ENCODE measurements around the gene ZSCAN21. TPM values are rescaled to one million over a fixed set of nuclear protein-coding genes. Genes with fewer than 3 reads are reported as not detected.

The ZSCAN21 gene
- total and polyA plus RNA-seq, 10 of the 15 experiments (the other 5 are each of a cell fraction or from before 2014, with no cell fraction given) = 1.9 to 9.6 (median 7.1) TPM

DNA sequence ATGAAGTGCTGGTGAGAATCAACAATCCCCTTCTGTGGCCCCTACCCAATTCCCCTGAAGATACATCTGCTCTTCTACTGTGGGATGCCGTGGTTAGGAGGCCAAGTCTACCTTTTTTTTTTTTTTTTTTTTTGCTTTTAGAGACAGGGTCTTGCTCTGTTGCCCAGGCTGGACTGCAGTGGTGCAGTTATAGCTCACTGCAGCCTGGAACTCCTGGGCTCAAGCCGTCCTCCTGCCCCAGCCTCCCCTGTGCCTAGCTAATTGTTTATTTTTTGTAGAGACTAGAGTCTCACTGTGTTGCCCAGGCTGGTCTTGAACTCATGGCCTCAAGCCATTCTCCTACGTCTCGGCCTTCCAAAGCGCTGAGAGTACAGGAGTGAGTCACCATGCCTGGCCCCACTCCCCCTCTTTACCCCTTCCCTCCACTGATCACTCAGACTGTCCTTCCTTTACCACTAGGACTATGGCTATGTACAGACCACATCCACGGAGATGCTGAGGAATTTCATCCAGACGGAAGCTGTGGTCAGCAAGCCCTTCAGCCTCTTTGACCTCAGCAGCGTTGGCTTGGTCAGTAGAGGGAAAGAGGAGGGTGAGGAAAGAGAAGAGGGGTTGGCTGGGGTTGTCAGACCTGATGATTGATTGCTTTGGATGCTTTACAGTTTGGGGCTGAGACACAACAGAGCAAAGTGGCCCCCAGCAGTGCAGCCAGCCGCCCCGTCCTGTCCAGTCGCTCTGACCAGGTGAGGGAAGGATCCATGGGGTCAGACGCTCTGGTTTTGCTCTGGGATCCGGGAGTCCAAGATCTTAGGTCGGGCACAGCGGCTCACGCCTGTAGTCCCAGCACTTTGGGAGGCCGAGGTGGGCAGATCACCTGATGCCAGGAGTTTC, 53.6 kb downstream of the ZSCAN21 start:
- TF ChIP-seq, protein P1, sequence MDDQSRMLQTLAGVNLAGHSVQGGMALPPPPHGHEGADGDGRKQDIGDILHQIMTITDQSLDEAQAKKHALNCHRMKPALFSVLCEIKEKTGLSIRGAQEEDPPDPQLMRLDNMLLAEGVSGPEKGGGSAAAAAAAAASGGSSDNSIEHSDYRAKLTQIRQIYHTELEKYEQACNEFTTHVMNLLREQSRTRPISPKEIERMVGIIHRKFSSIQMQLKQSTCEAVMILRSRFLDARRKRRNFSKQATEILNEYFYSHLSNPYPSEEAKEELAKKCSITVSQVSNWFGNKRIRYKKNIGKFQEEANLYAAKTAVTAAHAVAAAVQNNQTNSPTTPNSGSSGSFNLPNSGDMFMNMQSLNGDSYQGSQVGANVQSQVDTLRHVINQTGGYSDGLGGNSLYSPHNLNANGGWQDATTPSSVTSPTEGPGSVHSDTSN (IDR thresholded peaks at IDR 0.05; ENCODE audit: insufficient replicate concordance, low read depth, low read length) = peak; percentile 33
- TF ChIP-seq, protein P2, sequence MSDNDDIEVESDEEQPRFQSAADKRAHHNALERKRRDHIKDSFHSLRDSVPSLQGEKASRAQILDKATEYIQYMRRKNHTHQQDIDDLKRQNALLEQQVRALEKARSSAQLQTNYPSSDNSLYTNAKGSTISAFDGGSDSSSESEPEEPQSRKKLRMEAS (IDR thresholded peaks at IDR 0.05; ENCODE audit: low read depth, low read length) = no peak
- TF ChIP-seq, protein P3, sequence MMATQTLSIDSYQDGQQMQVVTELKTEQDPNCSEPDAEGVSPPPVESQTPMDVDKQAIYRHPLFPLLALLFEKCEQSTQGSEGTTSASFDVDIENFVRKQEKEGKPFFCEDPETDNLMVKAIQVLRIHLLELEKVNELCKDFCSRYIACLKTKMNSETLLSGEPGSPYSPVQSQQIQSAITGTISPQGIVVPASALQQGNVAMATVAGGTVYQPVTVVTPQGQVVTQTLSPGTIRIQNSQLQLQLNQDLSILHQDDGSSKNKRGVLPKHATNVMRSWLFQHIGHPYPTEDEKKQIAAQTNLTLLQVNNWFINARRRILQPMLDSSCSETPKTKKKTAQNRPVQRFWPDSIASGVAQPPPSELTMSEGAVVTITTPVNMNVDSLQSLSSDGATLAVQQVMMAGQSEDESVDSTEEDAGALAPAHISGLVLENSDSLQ (IDR thresholded peaks at IDR 0.05) = peak; percentile 26; the same call in 1 of the 2 replicates
- in situ Hi-C loops (cut with MboI) = no loop called here
- no peak overlapping the region for H2AFZ ChIP-seq (ENCODE audit: control insufficient read depth, low read depth, low read length)
- POLR2A ChIA-PET = interaction anchor here (0.5 to 1.7 kb wide), 8 partner anchors 9 to 374 kb away, joined by 3 to 6 read pairs (median 4); partner anchors contain the start of gene ZKSCAN1
- RAD21 ChIA-PET (ENCODE audit: unreplicated experiment) = interaction anchor here (0.9 kb wide), 1 partner anchor 11 kb away, joined by 3 read pairs; no protein-coding TSS in a partner anchor
- ATAC-seq (no peak), FAIRE-seq (no peak), DNase-seq (ENCODE audit: low read depth, low spot score) (no peak)
- CTCF ChIA-PET = no interaction called here
- SMC1A ChIA-PET (ENCODE audit: uncharacterized antibody, unreplicated experiment) = interaction anchor here (0.7 to 1.7 kb wide), 2 partner anchors 15 to 86 kb away, joined by 3 read pairs; no protein-coding TSS in a partner anchor
- H4K20me1 ChIP-seq (ENCODE audit: control insufficient read depth, insufficient read depth) = no peaks in the 10 kb centered on the region
- H3K9me3 ChIP-seq (replicated peaks; ENCODE audit: control insufficient read depth, insufficient read depth, low read length) = no peaks in the 10 kb centered on the region
- peaks cover 16 to 17% of the 10 kb centered on the region in 2 experiments for H3K36me3 ChIP-seq (ENCODE audit: control insufficient read depth in 2 of 2, insufficient read depth in 2 of 2, low read length in 1 of 2)
- WGBS (ENCODE audit: insufficient coverage, insufficient replicate concordance, low lambda C conversion rate, missing lambda C conversion rate) = 86% methylated on average over 16 of the region's 17 CpGs
- H3K4me3 ChIP-seq = no peak overlapping the region
- intact Hi-C loops (cut with micrococcal nuclease; ENCODE audit: unreplicated experiment) = no loop called here
- peaks cover 29% of the 10 kb centered on the region for H3K79me2 ChIP-seq (ENCODE audit: control insufficient read depth, insufficient read depth, low read length)
- H3K27ac ChIP-seq (ENCODE audit: control insufficient read depth, insufficient read depth) = no peak overlapping the region
- no peaks in the 10 kb centered on the region for H3K27me3 ChIP-seq (replicated peaks in 1 of 2; ENCODE audit: control insufficient read depth in 2 of 2, insufficient read depth in 2 of 2, low read length in 1 of 2)
- H3K4me2 ChIP-seq (ENCODE audit: control insufficient read depth, insufficient read depth) = peak overlapping the region; percentile 36; the same call in 1 of the 2 replicates
- H3K9ac ChIP-seq (ENCODE audit: control insufficient read depth, insufficient read depth, low read length) = no peak overlapping the region
- no TSS peak for BruUV-seq (replicated peaks)
- H3K4me1 ChIP-seq (ENCODE audit: control insufficient read depth, insufficient read depth, low read length) = peaks cover 16% of the 10 kb centered on the region

All from GM12878 (cell line).